MCF 10A (cell line): Measurements from ENCODE around the gene MSLN. TPM values are rescaled to one million over a fixed set of nuclear protein-coding genes. Genes with fewer than 3 reads are reported as not detected.

ENCODE experiments used
- BruUV-seq: library from RNA; stranded (reverse); fragments of 400-500 nt; replicated peaks from 2 replicates; lab custom pipeline; 2021; lab: Mats Ljungman, UMichigan
- CTCF ChIA-PET: fragments of 300-600 bp; sonication (Branson Sonifier 250); formaldehyde crosslinking; extraction: SDS; loops from one replicate; lab custom pipeline; 2021; ENCODE audit warnings: antibody characterized with exemption, inconsistent platforms; lab: Yijun Ruan, JAX
- POLR2A ChIA-PET: fragments of 300-600, 350-650 bp; sonication (Branson Sonifier 250); formaldehyde crosslinking; extraction: SDS; loops from one replicate; lab custom pipeline; 2020; ENCODE audit warnings: antibody characterized with exemption, inconsistent platforms; lab: Yijun Ruan, JAX
- DNase-seq: peaks from one replicate; pipeline ENCODE4 v3.0.0-alpha.2; 2018; ENCODE audit not compliant: unreplicated experiment
- H3K27ac Mint-ChIP-seq: one replicate; pipeline ENCODE4 v1.8.0; 2022; ENCODE audit warnings: mild to moderate bottlenecking, low read depth, mixed read lengths; ENCODE audit not compliant: unreplicated experiment
- H3K27me3 Mint-ChIP-seq: one replicate; pipeline ENCODE4 v1.8.0; 2022; ENCODE audit warnings: mixed read lengths; ENCODE audit not compliant: insufficient read depth, unreplicated experiment
- H3K36me3 Mint-ChIP-seq: one replicate; pipeline ENCODE4 v1.8.0; 2022; ENCODE audit warnings: mild to moderate bottlenecking, moderate library complexity, mixed read lengths; ENCODE audit not compliant: insufficient read depth, unreplicated experiment
- H3K4me1 Mint-ChIP-seq: one replicate; pipeline ENCODE4 v1.8.0; 2022; ENCODE audit warnings: mixed read lengths; ENCODE audit not compliant: insufficient read depth, unreplicated experiment
- H3K4me3 Mint-ChIP-seq: one replicate; pipeline ENCODE4 v1.8.0; 2022; ENCODE audit warnings: mild to moderate bottlenecking, moderate library complexity, mixed read lengths; ENCODE audit not compliant: unreplicated experiment
- H3K9me3 Mint-ChIP-seq: one replicate; pipeline ENCODE4 v1.8.0; 2022; ENCODE audit warnings: mixed read lengths; ENCODE audit not compliant: unreplicated experiment
- CTCF ChIP-seq: fragments of 200-600 bp; IDR thresholded peaks from one replicate; pipeline ENCODE4 v1.8.0; 2022; ENCODE audit warnings: antibody characterized with exemption, mild to moderate bottlenecking; ENCODE audit not compliant: unreplicated experiment
- intact Hi-C: fragments of 100-400 bp; cut with micrococcal nuclease; formaldehyde crosslinking; loops from 2 replicates; pipeline ENCODE4 v1.14.1; 2022
- total RNA-seq: library from RNA; stranded (reverse); gene quantifications from 2 replicates; pipeline ENCODE4 v1.2.3, GENCODE V29; 2022

Gene MSLN
- total RNA-seq, 1 experiment from 2014 or later: 25.2 TPM

GRCh38 chr16:735982-736453 lies 24.5 kb upstream of the MSLN start:
- Mint-ChIP-seq H3K27me3 (no peaks in the 10 kb centered on the region), H3K4me1 (peaks cover 6% of the 10 kb centered on the region), H3K4me3 (no peak overlapping the region), H3K9me3 (no peaks in the 10 kb centered on the region), H3K27ac (no peak overlapping the region), H3K36me3 (peaks cover 46% of the 10 kb centered on the region)
- POLR2A ChIA-PET: interaction anchor here (1.2 to 4.1 kb wide), 3 partner anchors 9 to 45 kb away, joined by 4 to 31 read pairs (median 25); partner anchors contain the start of genes ANTKMT, CCDC78 and HAGHL
- no peak for DNase-seq
- TF ChIP-seq CTCF: no peak
- BruUV-seq: no TSS peak
- CTCF ChIA-PET: interaction anchor here (0.6 to 0.8 kb wide), 2 partner anchors 20 to 309 kb away, joined by 3 read pairs; no protein-coding TSS in a partner anchor
- intact Hi-C loops: no loop called here

DNA sequence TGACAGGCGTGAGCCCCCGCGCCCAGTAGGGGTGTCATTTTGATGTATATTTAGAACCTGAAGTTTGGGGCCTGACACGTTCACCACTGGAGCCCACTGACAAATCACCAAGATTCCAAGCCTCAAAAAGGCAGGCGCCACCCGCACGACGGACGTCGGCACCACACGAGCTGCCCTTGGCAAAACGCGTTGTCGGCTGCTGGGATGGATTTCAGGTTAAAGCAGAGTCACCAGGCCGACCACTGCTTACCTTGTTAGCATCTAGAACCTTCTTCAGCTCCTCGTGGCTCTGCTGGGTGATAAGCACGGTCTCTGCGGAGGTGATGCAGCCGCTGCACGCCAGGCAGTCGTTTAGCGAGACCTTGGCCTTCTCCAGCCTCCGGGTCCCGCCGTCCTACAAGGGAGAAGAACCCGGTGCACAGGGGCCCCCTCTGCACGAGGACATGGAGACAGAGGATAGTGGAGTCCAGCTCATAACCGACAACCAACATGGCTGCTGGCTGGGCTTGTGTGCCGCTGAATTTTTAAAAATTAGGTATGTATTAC lies 23.5 kb upstream of the MSLN start:
- Mint-ChIP-seq H3K9me3 (no peaks in the 10 kb centered on the region), H3K4me1 (peaks cover 6% of the 10 kb centered on the region), H3K36me3 (peaks cover 42% of the 10 kb centered on the region), H3K27ac (no peak overlapping the region), H3K4me3 (no peak overlapping the region), H3K27me3 (no peaks in the 10 kb centered on the region)
- POLR2A ChIA-PET: interaction anchor here (0.7 to 4.1 kb wide), 8 partner anchors 10 to 51 kb away, joined by 3 to 31 read pairs (median 4); partner anchors contain the start of genes ANTKMT, CCDC78, CHTF18 and FBXL16
- intact Hi-C loops: no loop called here
- CTCF ChIA-PET: interaction anchor here (0.8 to 5.9 kb wide), 4 partner anchors 25 to 320 kb away, joined by 3 to 37 read pairs (median 4); no protein-coding TSS in a partner anchor
- no TSS peak for BruUV-seq
- DNase-seq: no peak
- no peak for TF ChIP-seq CTCF

GRCh38 chr16:739560-740458 lies 20.7 kb upstream of the MSLN start:
- POLR2A ChIA-PET: interaction anchor here (0.6 to 3.6 kb wide), 16 partner anchors 11 to 56 kb away, joined by 3 to 26 read pairs (median 6); partner anchors contain the start of genes ANTKMT, CCDC78, HAGHL and JMJD8
- peak overlapping the region; percentile 84 for H3K27ac Mint-ChIP-seq

More at GRCh38 chr16:739560-740458, 20.7 kb upstream of the MSLN start:
- TSS peak; percentile 37 for BruUV-seq
- no peak for TF ChIP-seq CTCF
- intact Hi-C loops: no loop called here
- peak overlapping the region; percentile 74 for H3K4me3 Mint-ChIP-seq
- H3K36me3 Mint-ChIP-seq: peaks cover 35% of the 10 kb centered on the region
- no peak for DNase-seq
- no peaks in the 10 kb centered on the region for H3K9me3 Mint-ChIP-seq
- CTCF ChIA-PET: interaction anchor here (0.5 to 5.9 kb wide), 11 partner anchors 8 to 679 kb away, joined by 3 to 37 read pairs (median 6); partner anchors contain the start of gene MSLN
- H3K27me3 Mint-ChIP-seq: no peaks in the 10 kb centered on the region
- H3K4me1 Mint-ChIP-seq: peaks cover 6% of the 10 kb centered on the region
